Mucosa of rectum (tissue), 2 donors: Measurements from ENCODE around the gene GP2.
"Not testable (repeated sequence)": the region's sequence is repeated elsewhere in the genome, so short reads cannot be mapped to it uniquely, and the experiment has no call there.

ENCODE experiments used
- H3K27ac ChIP-seq, 2 donors: one replicate each; pipeline ENCODE4 v1.7.0; 2013; ENCODE audit warnings: inconsistent platforms in 2 of 2, low read depth in 2 of 2, low read length in 2 of 2
- H3K27me3 ChIP-seq, 2 donors: one replicate each; pipeline ENCODE4 v1.7.0; 2013; ENCODE audit warnings: low read length in 2 of 2; ENCODE audit not compliant: control insufficient read depth in 2 of 2, insufficient read depth in 2 of 2
- H3K36me3 ChIP-seq, 2 donors: one replicate each; pipeline ENCODE4 v1.7.0; 2013; ENCODE audit warnings: low read length in 2 of 2; ENCODE audit not compliant: control insufficient read depth in 2 of 2, insufficient read depth in 2 of 2
- H3K4me1 ChIP-seq, 2 donors: one replicate each; pipeline ENCODE4 v1.7.0; 2013; ENCODE audit warnings: low read length in 2 of 2, mild to moderate bottlenecking in 1 of 2; ENCODE audit not compliant: control insufficient read depth in 2 of 2, insufficient read depth in 2 of 2
- H3K4me3 ChIP-seq, 2 donors: one replicate each; pipeline ENCODE4 v1.7.0; 2013; ENCODE audit warnings: low read length in 2 of 2
- H3K9ac ChIP-seq, 2 donors: one replicate each; pipeline ENCODE4 v1.7.0; 2013; ENCODE audit warnings: low read length in 2 of 2, low read depth in 1 of 2, mild to moderate bottlenecking in 1 of 2
- H3K9me3 ChIP-seq, 2 donors: one replicate each; pipeline ENCODE4 v1.7.0; 2013; ENCODE audit warnings: low read length in 2 of 2; ENCODE audit not compliant: control insufficient read depth in 2 of 2
- donor health status: healthy.
- donor health status: Normal muscosa, but diverticular disease.

The GP2 gene

GRCh38 chr16:20326321-20326720 lies 992 bp downstream of the GP2 start:
- Histone ChIP-seq H3K4me3 (no peak overlapping the region), H3K9ac (no peak overlapping the region), H3K4me1 (peaks cover 2 to 3% of the 10 kb centered on the region in 2 donors), H3K27me3 (no peaks in the 10 kb centered on the region), H3K27ac (peak overlapping the region; percentile 11 to 54), H3K9me3 (no peaks in the 10 kb centered on the region), H3K36me3 (no peaks in the 10 kb centered on the region)

DNA sequence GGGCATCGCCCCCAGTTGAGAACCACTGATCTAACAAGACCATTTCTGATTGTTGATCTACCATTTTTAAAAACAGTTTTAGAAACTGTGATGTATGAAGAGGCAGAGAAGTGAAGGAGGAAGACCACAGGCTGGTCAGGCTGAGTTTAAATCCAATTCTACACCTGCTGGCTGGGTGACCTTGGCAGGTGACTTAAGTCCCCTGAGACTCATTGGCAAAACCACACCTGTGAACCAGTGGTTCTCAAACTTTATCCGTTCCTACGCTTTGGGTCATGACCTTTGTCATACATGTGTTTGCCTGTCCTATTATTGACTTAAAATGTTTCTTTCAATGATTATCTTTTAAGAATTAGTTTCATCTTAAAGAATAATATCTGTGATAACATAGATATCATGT lies 2.3 kb downstream of the GP2 start:
- H3K27ac ChIP-seq, result no peak overlapping the region
- H3K4me1 ChIP-seq, result peaks cover 2 to 3% of the 10 kb centered on the region in 2 donors
- H3K9me3 ChIP-seq, result no peaks in the 10 kb centered on the region
- no peaks in the 10 kb centered on the region for H3K27me3 ChIP-seq
- no peaks in the 10 kb centered on the region for H3K36me3 ChIP-seq
- no peak overlapping the region for H3K9ac ChIP-seq
- H3K4me3 ChIP-seq, result no peak overlapping the region

DNA sequence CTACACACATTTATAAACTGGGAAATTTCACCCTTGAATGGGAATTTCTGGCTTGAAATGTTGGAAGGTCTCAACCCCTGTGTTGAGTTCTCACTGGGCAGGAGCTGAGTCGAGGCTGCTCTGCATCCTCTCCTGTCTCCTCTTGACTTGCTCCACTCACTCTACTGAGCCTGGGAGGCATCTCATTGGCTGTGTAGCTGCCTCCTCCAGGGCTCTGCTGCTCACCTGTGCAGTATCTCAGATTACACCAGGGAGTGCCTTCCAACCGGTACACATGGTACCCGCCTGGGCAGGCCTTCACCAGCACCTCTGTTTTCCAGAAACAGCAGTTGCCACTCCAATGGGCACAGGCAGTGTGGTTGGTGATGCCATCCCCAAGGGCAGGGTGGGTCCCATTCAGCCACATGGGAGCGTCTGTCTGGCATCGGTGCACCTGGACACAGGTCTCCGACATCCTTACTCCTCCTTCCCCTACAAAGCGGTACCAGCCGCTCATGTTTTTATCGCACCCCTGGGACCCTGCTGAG lies 3.7 kb downstream of the GP2 start:
- Histone ChIP-seq H3K4me3 (no peak overlapping the region), H3K36me3 (no peaks in the 10 kb centered on the region), H3K27me3 (no peaks in the 10 kb centered on the region), H3K9ac (no peak overlapping the region), H3K27ac (no peak overlapping the region), H3K4me1 (peaks cover 2 to 3% of the 10 kb centered on the region in 2 donors), H3K9me3 (no peaks in the 10 kb centered on the region)

GRCh38 chr16:20322696-20323095 lies 4.6 kb downstream of the GP2 start:
- H3K4me3 ChIP-seq, result no peak overlapping the region
- no peaks in the 10 kb centered on the region for H3K36me3 ChIP-seq
- H3K27ac ChIP-seq, result no peak overlapping the region
- H3K9me3 ChIP-seq, result no peaks in the 10 kb centered on the region
- H3K4me1 ChIP-seq, result peaks cover 2 to 3% of the 10 kb centered on the region in 2 donors
- H3K27me3 ChIP-seq, result no peaks in the 10 kb centered on the region
- no peak overlapping the region for H3K9ac ChIP-seq

- Histone ChIP-seq H3K27me3 (no peaks in the 10 kb centered on the region), H3K4me3 (no peak overlapping the region), H3K9me3 (no peaks in the 10 kb centered on the region), H3K27ac (no peak overlapping the region), H3K36me3 (no peaks in the 10 kb centered on the region), H3K4me1 (peaks cover 0 to 3% of the 10 kb centered on the region in 2 donors), H3K9ac (no peak overlapping the region)
Measured at GRCh38 chr16:20321671-20322070, 5.6 kb downstream of the GP2 start.

DNA sequence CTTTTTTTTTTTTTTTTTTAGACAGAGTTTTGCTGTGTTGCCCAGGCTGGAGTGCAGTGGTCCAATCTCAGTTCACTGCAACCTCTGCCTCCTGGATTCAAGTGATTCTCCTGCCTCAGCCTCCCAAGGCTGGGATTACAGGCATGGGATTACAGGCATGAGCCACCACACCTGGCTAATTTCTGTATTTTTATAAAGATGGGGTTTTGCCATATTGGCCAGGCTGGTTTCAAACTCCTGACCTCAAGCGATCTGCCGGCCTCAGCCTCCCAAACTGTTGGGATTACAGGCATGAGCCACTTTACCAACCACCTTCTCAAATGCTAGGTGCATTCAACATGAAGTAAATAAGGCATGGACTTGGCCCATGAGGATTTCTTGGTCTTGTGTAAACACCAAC lies 6.3 kb downstream of the GP2 start:
- H3K27me3 ChIP-seq, H3K36me3 ChIP-seq, H3K4me1 ChIP-seq, H3K4me3 ChIP-seq, H3K9me3 ChIP-seq, H3K9ac ChIP-seq, H3K27ac ChIP-seq: not testable (repeated sequence)

DNA sequence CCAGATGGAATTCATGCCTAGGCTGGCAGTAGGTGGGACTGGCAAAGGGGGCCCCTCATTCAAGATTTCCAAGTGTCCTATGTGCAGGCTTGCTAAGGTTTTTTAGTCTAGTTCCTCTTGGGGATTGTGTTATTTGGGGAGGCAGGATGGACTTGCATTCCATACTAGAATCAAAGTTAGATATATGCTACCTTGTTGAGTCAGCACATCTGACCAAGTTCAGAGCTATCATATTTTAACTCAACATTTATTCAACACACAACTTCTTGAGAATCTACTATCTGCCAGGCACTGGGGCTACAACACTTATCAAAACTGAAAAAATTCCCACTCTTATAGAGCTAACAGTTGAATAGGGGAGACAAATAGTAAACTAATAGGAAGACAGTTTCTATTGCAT lies 6.7 kb downstream of the GP2 start:
- no peaks in the 10 kb centered on the region for H3K4me1 ChIP-seq
- no peaks in the 10 kb centered on the region for H3K36me3 ChIP-seq
- no peak overlapping the region for H3K27ac ChIP-seq
- no peak overlapping the region for H3K9ac ChIP-seq
- H3K27me3 ChIP-seq, result no peaks in the 10 kb centered on the region
- no peaks in the 10 kb centered on the region for H3K9me3 ChIP-seq
- H3K4me3 ChIP-seq, result no peak overlapping the region

GRCh38 chr16:20320178-20320577 lies 7.1 kb downstream of the GP2 start:
- no peaks in the 10 kb centered on the region for H3K36me3 ChIP-seq
- no peaks in the 10 kb centered on the region for H3K4me1 ChIP-seq
- no peak overlapping the region for H3K4me3 ChIP-seq
- no peaks in the 10 kb centered on the region for H3K27me3 ChIP-seq
- no peaks in the 10 kb centered on the region for H3K9me3 ChIP-seq
- no peak overlapping the region for H3K9ac ChIP-seq
- no peak overlapping the region for H3K27ac ChIP-seq

DNA sequence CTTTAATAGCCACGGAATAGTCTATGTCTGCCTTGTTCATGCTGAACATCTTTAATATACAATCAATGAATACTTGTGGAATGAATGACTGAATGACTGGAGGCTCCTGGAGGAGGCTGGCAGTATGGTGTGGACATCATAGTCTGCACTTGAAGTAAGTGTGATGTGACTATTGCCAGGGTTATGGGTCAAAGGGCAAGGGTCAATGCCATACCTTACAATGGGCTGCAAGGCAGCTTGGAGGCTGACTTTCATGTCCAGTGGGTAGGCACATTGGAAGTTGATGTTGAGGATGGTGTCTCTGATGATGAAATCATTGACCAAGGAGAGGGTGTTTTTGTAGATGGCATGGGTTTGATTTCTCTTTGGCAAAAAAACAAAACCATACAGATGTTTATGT lies 7.9 kb downstream of the GP2 start:
- Histone ChIP-seq H3K27ac (no peak overlapping the region), H3K27me3 (no peaks in the 10 kb centered on the region), H3K4me1 (no peaks in the 10 kb centered on the region), H3K9ac (no peak overlapping the region), H3K36me3 (no peaks in the 10 kb centered on the region), H3K9me3 (no peaks in the 10 kb centered on the region), H3K4me3 (no peak overlapping the region)

GRCh38 chr16:20318437-20318836 lies 8.9 kb downstream of the GP2 start:
- Histone ChIP-seq H3K36me3 (no peaks in the 10 kb centered on the region), H3K4me3 (no peak overlapping the region), H3K9ac (no peak overlapping the region), H3K27me3 (no peaks in the 10 kb centered on the region), H3K27ac (no peak overlapping the region), H3K9me3 (no peaks in the 10 kb centered on the region), H3K4me1 (no peaks in the 10 kb centered on the region)

DNA sequence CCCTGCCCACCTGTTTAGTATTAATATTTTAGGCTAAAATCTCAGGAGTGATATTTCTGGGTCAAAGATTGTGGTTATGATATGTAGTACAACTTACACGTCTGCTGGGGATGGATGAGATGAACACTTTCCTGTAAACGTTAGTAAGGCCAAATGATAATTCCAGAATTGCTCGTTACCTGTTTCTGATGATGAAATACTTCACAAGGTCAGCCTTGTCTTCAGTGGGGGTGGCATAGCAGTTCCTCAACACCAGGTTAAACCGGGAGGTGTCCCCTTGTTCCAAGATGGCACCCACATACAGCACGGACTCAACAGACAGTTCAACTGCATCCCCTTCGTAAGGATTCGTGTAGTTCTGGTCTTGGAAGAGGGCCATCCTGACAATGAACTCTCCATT lies 9.3 kb downstream of the GP2 start:
- no peak overlapping the region for H3K27ac ChIP-seq
- no peak overlapping the region for H3K4me3 ChIP-seq
- H3K27me3 ChIP-seq, result no peaks in the 10 kb centered on the region
- no peaks in the 10 kb centered on the region for H3K36me3 ChIP-seq
- no peaks in the 10 kb centered on the region for H3K4me1 ChIP-seq
- no peak overlapping the region for H3K9ac ChIP-seq
- H3K9me3 ChIP-seq, result no peaks in the 10 kb centered on the region
